HL-60 (cell line): ENCODE results near the gene C1orf53.
"Not testable (repeated sequence)": the region's sequence is repeated elsewhere in the genome, so short reads cannot be mapped to it uniquely, and the experiment has no call there.

ENCODE experiments used
- CTCF ChIP-seq: IDR thresholded peaks from one replicate; pipeline ENCODE4 v1.5.1; 2011; ENCODE audit warnings: low read length, control low read depth, inconsistent platforms; ENCODE audit not compliant: insufficient read depth
- POLR2AphosphoS5 ChIP-seq: IDR thresholded peaks from 2 replicates; pipeline ENCODE4 v1.6.1; 2012; ENCODE audit warnings: low read depth
- REST ChIP-seq: IDR thresholded peaks from 2 replicates; pipeline ENCODE4 v1.6.1; 2012; ENCODE audit warnings: low read depth; ENCODE audit not compliant: insufficient replicate concordance
- SPI1 ChIP-seq: IDR thresholded peaks from 2 replicates; pipeline ENCODE4 v1.6.1; 2012; ENCODE audit warnings: low read depth, mild to moderate bottlenecking, borderline replicate concordance

GRCh38 chr1:197939159-197939980, 36.9 kb downstream of the C1orf53 start:
- not testable (repeated sequence) for TF ChIP-seq CTCF, POLR2AphosphoS5, SPI1, REST
